SHP77 (cell line): ENCODE results near the gene ADAMTS4.

ENCODE experiments used
- DNase-seq, 2 experiments: peaks; one replicate each; lab custom pipeline; 2025; lab: John Stamatoyannopoulos, UW

Gene ADAMTS4

GRCh38 chr1:161174911-161175310 lies 23.9 kb downstream of the ADAMTS4 start:
- DNase-seq = no peak

- DNase-seq = no peak
Observed at GRCh38 chr1:161173711-161174110, 25.1 kb downstream of the ADAMTS4 start.

DNA sequence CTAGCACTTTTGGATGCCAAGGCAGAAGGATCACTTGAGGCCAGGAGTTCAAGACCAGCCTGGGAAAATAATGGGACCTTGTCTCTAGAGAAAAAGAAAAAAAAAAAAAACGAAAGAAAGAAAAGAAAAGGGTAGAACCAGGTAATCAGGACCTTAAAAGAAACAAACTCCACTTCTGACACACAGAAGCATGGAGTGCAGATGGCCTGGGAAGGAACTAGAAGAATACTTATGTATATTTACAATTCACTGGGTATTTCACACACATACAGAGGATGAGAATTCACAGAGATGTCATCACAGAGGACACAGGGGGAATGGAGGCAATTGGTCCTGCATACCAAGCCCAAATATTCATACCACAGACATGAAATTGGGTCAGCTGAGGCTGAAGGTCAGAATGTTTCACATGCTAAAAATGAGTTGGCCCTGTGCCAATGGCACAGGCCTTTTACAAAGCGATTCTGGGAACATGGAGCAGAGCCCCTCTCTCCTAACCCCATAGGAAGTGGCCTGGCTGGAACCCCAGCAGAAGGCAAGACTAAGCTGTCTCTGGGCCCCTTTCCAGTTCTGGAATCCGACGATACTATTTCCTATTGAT lies 26.0 kb downstream of the ADAMTS4 start:
- DNase-seq = no peak

- no peak for DNase-seq
Observed at GRCh38 chr1:161172349-161172748, 26.5 kb downstream of the ADAMTS4 start.

DNA sequence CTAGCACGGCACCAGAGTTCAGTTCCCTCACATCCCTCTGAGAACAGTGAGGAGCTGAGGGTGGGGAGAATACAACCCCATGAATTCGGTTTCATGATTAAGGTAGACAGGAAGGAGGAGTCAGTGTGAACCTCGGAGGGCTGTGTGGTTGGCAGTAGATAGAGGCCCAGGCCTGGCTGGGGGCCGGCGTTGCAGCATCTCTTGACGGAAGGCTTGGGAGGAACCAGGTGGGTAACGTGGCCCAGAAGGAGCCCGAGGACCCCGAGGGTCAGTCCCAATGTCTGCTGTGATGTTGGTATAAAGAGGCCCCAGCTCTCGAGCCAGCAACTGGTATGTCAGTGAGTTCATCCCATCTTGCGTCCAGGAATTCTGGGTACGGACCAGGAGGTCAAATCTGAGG lies 27.2 kb downstream of the ADAMTS4 start:
- no peak for DNase-seq

- no peak for DNase-seq
Observed at GRCh38 chr1:161171191-161171590, 27.7 kb downstream of the ADAMTS4 start.

- no peak for DNase-seq
Observed at GRCh38 chr1:161168906-161169305, 29.9 kb downstream of the ADAMTS4 start.

DNA sequence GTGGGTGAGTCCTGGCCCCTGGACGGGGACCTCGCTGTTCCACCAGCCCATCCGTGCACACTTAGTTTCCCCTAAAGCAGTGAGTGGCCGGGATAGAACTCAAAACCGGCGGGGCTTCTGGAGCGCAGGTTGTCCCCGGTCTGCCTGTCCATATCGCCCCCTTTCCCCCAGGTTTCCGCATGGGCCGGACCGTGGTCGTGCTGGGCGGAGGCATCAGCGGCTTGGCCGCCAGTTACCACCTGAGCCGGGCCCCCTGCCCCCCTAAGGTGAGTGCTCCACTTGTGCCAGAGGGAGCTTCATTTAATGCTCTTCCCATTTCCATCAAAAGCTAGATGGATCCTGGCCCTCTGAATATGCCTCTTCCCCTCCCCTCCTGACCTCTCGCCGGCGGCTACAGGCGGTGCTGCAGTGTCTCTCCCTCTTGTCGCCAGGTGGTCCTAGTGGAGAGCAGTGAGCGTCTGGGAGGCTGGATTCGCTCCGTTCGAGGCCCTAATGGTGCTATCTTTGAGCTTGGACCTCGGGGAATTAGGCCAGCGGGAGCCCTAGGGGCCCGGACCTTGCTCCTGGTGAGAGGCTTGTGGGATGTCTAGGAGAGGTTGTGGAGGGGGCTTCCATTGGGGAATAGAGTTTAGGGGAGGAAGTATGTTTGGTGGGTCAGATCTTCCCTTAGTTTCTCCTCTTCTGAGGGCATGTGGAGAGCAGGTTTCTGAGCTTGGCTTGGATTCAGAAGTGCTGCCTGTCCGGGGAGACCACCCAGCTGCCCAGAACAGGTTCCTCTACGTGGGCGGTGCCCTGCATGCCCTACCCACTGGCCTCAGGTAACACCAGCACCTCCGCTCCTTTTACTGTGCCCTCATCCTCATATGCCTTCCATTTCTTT lies 31.9 kb downstream of the ADAMTS4 start:
- DNase-seq = peak; percentile 53 to 63

GRCh38 chr1:161165742-161166668 lies 32.8 kb downstream of the ADAMTS4 start, which contains the start of gene PPOX:
PPOX (plus strand) TSS chr1:161166426; CDS start chr1:161166848, 422 bp downstream.
- peak; percentile 99 to 100 for DNase-seq

GRCh38 chr1:161164901-161165610 lies 33.8 kb downstream of the ADAMTS4 start:
- no peak for DNase-seq

DNA sequence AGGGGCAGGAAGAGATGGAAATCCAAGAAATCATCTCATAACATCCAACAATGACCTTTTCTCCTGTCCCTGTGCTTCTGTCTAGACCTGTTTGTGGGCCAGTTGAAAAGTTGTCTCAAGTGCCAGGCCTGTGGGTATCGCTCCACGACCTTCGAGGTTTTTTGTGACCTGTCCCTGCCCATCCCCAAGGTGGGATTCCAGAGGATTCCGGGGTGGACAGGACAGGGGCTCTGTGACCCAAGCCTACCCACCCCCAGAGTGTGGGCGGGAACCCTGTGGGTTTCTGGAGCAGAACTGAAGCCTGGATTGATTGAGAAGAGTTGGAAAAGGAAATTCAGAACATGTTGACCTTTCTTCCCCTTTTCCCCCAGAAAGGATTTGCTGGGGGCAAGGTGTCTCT lies 35.1 kb downstream of the ADAMTS4 start:
- no peak for DNase-seq

DNA sequence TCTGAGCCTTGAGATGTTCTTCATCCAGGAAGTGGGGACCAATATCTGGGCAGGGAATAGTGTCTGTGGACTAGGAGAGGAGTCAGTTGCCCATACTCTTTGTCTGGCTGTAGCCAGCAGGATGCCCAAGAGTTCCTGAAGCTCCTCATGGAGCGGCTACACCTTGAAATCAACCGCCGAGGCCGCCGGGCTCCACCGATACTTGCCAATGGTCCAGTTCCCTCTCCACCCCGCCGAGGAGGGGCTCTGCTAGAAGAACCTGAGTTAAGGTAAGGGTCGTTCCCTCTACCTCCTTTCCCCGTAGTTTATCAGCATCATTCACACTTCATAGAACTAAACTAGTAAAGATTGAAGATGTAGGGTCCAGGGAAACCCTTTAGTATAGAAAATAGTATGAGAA lies 36.0 kb downstream of the ADAMTS4 start:
- no peak for DNase-seq

GRCh38 chr1:161162052-161162451 lies 36.8 kb downstream of the ADAMTS4 start:
- no peak for DNase-seq

DNA sequence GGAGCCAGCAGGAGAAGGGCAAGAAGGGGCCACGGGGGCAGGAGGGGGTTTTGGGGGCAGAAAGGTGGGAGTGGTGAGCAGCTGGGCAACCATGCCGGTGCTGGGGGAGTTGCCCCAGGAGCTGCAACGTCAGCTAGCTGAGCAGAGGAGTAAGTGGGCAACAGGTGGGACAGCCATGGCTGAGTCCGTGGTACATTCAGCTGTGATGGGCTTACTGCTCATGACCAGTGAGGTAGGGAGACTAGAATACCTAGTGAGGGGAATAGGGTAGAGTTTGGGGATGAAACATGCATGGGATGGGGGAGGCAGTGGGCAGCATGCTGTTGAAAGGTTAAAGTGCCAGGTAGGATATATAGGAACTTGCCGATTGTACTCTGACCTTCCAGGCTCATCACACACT lies 37.2 kb downstream of the ADAMTS4 start:
- DNase-seq = no peak

DNA sequence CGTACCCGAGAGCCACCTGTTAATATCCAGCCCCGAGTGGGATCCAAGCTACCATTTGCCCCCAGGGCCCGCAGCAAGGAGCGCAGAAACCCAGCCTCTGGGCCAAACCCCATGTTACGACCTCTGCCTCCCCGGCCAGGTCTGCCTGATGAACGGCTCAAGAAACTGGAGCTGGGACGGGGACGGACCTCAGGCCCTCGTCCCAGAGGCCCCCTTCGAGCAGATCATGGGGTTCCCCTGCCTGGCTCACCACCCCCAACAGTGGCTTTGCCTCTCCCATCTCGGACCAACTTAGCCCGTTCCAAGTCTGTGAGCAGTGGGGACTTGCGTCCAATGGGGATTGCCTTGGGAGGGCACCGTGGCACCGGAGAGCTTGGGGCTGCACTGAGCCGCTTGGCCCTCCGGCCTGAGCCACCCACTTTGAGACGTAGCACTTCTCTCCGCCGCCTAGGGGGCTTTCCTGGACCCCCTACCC lies 38.1 kb downstream of the ADAMTS4 start:
- no peak for DNase-seq

GRCh38 chr1:161159913-161160243 lies 39.0 kb downstream of the ADAMTS4 start:
- DNase-seq = no peak

GRCh38 chr1:161159087-161159912 lies 39.6 kb downstream of the ADAMTS4 start, which contains the start of gene USP21:
USP21 (plus strand) TSS chr1:161159500; CDS start chr1:161160641, 1,141 bp downstream.
- DNase-seq = peak; percentile 87 to 93

DNA sequence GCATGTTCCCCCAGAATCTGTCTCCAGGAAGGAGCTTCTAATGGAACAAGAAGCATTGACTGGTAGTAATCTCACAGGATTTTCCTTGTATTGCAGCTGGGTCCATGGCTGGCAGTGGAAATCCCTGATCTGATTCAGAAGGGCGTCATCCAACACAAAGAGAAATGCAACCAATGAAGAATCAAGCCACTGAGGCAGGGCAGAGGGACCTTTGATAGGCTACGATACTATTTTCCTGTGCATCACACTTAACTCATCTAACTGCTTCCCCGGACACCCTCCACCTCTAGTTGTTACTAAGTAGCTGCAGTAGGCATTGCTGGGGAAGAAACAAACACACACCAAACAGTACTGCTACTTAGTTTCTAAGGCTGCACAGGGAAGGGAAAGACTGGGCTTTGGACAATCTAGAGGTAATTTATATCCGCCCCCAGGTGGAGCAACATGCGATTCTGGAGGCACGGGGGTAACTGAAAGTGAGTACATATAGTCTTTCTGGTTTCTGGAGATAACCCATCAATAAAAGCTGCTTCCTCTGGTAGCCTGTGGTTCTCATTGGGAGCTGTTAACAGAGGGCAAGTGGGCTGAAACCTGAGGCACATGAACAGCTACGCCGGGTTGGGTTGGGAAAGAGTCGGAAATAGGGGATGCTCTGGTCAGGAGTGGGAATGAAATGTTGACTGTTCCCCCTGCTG lies 40.4 kb downstream of the ADAMTS4 start:
- no peak for DNase-seq

GRCh38 chr1:161157867-161158266 lies 41.0 kb downstream of the ADAMTS4 start:
- DNase-seq = no peak
